Measurements from ENCODE around the gene KLF15.

Gene KLF15

DNA sequence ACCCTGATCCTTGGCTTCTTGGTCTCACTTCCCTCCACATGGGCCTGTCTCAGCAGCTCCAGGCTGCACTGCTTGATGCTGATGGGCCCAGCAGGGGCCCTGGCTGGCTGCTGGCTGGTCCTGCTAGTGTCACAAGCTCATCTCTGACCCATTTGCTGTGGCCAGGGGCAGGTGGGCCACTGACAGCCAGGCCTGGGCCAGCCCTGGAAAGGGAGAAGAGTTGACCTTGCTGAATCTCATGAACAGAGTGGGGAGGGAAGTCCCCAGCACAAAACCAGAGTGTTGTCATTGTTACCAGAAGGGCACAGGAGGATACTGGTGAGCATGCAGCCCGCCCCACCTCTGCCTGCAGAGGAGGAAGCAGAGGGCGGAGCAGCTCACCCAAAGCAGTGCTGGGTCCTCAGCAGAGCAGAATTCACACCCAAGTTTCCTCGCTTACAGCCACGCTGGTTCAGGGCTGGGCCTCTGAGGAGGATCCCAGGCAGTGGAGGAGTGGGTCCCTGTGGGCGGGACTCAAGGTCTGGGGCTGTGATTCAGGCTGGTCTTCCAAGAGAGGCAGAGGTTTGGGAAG lies 7.6 kb upstream of the KLF15 start:
- no peak for TF ChIP-seq TAF1 (IDR thresholded peaks at IDR 0.05; ENCODE audit: low read depth, low read length)
- no peak for DNase-seq (ENCODE audit: insufficient read length, low spot score)
- no peak for FAIRE-seq

DNA sequence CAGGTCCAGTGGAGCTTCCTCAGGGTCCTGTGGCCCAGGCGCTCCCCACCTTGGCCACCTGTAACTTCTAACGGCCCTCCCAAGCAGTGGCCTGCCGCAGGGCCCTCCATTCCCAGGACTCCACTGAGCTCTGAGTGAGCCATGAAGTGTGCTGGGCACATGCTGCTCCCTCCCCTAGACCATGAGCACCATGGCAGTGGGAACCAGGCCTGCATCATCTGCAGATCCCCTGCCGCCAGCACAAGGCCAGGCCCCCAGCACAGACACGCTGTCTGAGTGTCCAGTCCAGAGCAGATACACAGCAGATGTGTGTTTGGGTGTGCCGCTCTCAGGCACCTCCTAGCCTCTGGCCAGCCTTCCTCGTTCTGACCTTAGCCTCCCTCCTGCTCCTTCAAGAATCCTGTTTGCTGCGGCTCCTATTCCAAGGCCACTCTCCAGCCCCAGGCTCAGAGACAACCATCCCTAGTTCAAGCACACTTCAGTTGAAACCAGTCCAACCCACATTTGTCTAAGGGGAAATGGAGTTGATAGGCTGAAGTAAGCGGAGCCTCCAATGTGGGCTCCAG lies 7.0 kb upstream of the KLF15 start:
- TF ChIP-seq POLR2A (IDR thresholded peaks at IDR 0.05; ENCODE audit: low read depth, low read length) (no peak), PAX5 (IDR thresholded peaks at IDR 0.05; ENCODE audit: insufficient read depth, low read length, severe bottlenecking) (no peak), POLR2AphosphoS5 (IDR thresholded peaks at IDR 0.05; ENCODE audit: low read depth, low read length) (no peak), POU2F2 (IDR thresholded peaks at IDR 0.05; ENCODE audit: low read depth, low read length) (no peak), TAF1 (IDR thresholded peaks at IDR 0.05; ENCODE audit: low read depth, low read length) (no peak), SPI1 (IDR thresholded peaks at IDR 0.05; ENCODE audit: low read depth, low read length) (no peak)
- FAIRE-seq (no peak), DNase-seq (ENCODE audit: insufficient read length, low spot score) (no peak)

DNA sequence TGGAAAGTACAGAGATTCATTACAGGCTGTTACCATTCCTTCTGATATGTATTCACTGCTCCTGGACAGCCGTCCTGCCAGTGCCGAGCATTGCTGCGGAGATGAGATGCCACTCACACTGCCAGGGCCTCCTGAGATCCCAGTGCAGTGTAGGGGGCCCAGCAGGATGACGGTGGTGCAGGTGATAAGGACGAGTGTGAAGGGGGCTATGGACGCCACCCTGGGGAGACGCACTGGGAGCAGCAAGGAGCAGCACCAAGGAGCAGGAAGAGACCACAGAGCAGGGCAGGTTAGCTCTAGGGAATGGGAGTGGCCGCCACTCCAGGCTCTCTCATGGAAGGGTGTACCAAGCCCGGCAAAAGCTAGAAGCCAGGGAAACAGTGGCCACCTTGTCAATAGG lies 4.0 kb upstream of the KLF15 start:
- DNase-seq (ENCODE audit: insufficient read length, low spot score) (no peak), FAIRE-seq (no peak)
- TF ChIP-seq TAF1 (IDR thresholded peaks at IDR 0.05; ENCODE audit: low read depth, low read length) (no peak), POLR2A (IDR thresholded peaks at IDR 0.05; ENCODE audit: low read depth, low read length) (no peak), POU2F2 (IDR thresholded peaks at IDR 0.05; ENCODE audit: low read depth, low read length) (no peak), SPI1 (IDR thresholded peaks at IDR 0.05; ENCODE audit: low read depth, low read length) (no peak), POLR2AphosphoS5 (IDR thresholded peaks at IDR 0.05; ENCODE audit: low read depth, low read length) (no peak), PAX5 (IDR thresholded peaks at IDR 0.05; ENCODE audit: insufficient read depth, low read length, severe bottlenecking) (no peak)

DNA sequence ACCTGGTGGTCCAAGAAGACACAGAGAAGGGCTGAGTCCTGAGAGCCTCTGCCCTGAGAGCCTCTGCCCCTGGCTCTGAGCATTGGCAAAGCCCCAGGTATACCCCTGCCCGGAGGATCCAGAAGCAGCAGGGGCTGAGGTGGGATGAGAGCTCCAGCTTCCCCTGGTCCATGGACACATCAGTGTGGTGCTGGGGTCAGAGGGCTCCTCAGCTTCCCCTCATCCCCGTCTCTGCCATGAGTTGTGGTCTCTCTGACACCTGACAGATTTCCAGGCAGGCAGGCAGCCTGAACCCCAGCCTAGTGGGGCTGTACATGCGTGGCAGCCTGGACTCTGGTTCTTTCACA lies 3.5 kb upstream of the KLF15 start:
- DNase-seq (ENCODE audit: insufficient read length, low spot score) (no peak), FAIRE-seq (no peak)
- TF ChIP-seq POU2F2 (IDR thresholded peaks at IDR 0.05; ENCODE audit: low read depth, low read length) (no peak), TAF1 (IDR thresholded peaks at IDR 0.05; ENCODE audit: low read depth, low read length) (no peak), SPI1 (IDR thresholded peaks at IDR 0.05; ENCODE audit: low read depth, low read length) (no peak)

DNA sequence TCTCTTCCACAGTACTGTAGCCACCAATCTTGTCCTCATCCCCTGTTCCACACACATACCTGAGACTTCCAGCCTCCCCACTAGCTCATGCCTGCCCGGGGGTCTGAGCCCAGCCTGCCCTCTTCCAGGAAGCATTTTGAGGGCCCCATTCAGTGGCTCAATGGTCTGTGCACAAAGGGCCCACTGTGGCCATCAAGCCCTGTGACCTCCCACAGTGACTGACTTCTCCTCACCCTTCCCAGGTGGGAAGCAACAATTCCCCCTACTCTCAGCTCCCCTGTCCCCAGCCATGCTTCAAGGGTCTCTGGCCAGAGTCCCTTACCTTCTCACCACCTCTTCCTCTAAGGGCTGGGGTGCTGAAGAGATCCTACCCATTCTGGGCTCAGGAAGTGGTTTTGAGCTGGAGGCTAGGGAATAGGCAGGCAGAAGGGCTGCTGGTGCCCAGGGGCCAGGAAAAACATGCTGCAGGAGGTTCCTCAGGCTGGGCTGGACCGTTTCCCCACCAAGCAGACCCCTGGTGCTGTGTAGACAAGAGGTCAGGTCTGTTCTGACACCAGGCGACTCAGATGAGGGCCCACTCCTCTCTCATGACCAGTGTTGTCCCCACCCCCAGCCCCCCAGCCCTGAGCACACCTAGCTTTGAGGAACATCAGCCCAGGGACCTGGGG lies 3.0 kb upstream of the KLF15 start:
- DNase-seq (ENCODE audit: insufficient read length, low spot score): no peak
- TF ChIP-seq POLR2AphosphoS5 (IDR thresholded peaks at IDR 0.05; ENCODE audit: low read depth, low read length) (no peak), POU2F2 (IDR thresholded peaks at IDR 0.05; ENCODE audit: low read depth, low read length) (no peak), TAF1 (IDR thresholded peaks at IDR 0.05; ENCODE audit: low read depth, low read length) (no peak), PAX5 (IDR thresholded peaks at IDR 0.05; ENCODE audit: insufficient read depth, low read length, severe bottlenecking) (no peak), SPI1 (IDR thresholded peaks at IDR 0.05; ENCODE audit: low read depth, low read length) (no peak), POLR2A (IDR thresholded peaks at IDR 0.05; ENCODE audit: low read depth, low read length) (no peak)
- FAIRE-seq: no peak

DNA sequence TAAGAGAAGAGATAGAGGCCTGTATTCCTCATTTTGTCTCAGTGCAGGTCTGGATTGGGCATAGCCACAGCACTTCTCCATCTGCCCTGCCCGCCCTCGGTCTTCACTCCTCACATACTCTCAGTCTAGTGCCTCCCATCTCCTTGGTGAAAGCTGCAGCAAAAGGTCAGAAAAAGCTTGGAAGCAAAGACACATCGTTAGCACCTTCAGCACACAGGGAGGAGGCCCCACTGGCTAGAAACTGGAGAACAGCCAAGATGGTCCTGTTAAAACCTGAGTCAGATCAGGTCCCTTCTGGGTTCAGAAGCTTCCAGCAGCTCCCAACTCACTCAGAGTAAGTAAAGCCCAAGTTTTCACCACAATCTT lies 1.6 kb upstream of the KLF15 start:
- no peak for TF ChIP-seq SPI1 (IDR thresholded peaks at IDR 0.05; ENCODE audit: low read depth, low read length)
- TF ChIP-seq TAF1 (IDR thresholded peaks at IDR 0.05; ENCODE audit: low read depth, low read length): no peak
- no peak for TF ChIP-seq POLR2A (IDR thresholded peaks at IDR 0.05; ENCODE audit: low read depth, low read length)
- no peak for TF ChIP-seq POLR2AphosphoS5 (IDR thresholded peaks at IDR 0.05; ENCODE audit: low read depth, low read length)
- no peak for TF ChIP-seq POU2F2 (IDR thresholded peaks at IDR 0.05; ENCODE audit: low read depth, low read length)
- TF ChIP-seq PAX5 (IDR thresholded peaks at IDR 0.05; ENCODE audit: insufficient read depth, low read length, severe bottlenecking): no peak
- FAIRE-seq (no peak), DNase-seq (ENCODE audit: insufficient read length, low spot score) (no peak)

DNA sequence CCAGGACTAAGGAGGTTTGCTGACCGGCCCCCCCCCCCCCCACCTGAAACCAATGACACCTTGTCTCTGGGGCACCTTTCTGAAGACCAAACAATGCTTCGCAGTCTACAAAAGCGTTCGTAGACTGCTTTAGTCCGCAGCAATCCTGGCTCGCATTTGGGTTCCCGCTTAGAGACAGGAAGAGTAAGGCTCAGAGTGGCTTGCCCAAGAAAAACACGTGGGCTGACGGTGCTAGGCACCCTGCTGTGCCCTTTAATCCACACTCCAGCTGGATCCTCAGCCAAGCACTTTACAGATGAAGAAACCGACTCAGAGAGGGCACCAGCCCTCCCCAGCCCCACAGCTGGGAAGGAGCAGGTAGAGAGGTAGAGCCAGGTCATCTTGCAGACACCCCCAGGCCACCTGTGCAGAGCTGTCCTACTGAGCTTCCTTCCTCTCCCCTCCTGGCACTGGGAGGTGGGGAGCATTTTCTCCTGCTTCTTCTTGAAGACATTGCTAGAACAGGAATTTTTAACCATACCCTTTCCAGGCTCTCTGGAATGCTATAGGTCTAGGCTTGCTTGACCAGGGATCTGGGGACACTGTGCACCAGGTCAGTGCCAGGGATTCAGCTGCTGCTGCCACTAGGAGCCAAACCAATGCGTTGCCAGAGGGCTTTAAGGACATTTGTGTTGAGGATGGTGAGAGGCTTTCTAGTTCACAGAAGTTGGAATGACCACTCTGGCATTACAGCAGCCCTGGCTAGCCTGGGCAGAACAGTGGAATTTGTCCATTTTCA lies 1.0 kb upstream of the KLF15 start:
- DNase-seq (ENCODE audit: insufficient read length, low spot score): no peak

DNA sequence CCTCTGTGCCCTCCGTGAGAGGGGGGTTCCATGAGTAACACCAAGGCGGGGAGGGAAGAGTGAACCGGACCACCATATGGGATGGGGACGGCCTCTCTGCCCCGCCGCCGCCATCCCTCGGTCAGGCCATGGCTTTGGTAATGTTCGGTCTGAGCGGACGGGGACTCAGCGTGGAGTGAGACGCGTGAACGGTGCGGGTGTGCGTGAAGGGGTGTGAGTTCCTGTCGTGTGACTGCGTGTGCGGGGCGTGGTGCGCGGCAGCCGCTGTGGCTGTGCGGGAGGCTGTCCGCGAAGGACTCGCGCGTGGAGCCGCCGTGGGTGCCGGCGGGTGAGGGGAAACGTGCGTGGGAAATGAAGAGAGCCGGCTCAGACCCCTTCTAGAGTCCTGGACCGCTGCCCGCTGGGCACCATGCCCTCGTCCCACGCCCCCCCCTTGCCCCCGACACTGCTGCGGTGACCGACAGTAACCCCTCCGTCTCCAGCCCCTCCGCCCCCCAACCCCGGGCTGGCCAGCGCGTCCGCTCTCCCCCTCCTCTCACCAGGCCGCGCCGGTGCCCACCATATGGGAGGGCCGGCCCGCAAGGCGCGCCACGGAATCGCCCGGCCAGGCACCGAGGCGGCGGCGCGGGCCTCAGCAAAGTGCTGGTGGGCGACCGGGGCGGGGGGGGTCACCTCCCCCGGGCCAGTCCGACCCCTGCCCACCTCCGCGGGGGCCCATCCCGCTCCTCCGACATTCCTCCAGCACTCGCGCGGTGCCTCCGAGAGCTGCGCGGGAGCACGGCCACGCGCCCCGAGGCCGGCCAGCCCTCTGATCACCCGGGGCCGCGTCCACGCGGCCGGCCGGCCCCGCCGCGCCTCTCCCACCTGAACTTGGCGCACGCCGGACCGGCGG lies 589 bp downstream of the KLF15 start:
- TF ChIP-seq POU2F2 (IDR thresholded peaks at IDR 0.05; ENCODE audit: low read depth, low read length) (no peak), TAF1 (IDR thresholded peaks at IDR 0.05; ENCODE audit: low read depth, low read length) (no peak), POLR2AphosphoS5 (IDR thresholded peaks at IDR 0.05; ENCODE audit: low read depth, low read length) (no peak), PAX5 (IDR thresholded peaks at IDR 0.05; ENCODE audit: insufficient read depth, low read length, severe bottlenecking) (no peak), POLR2A (IDR thresholded peaks at IDR 0.05; ENCODE audit: low read depth, low read length) (no peak), SPI1 (IDR thresholded peaks at IDR 0.05; ENCODE audit: low read depth, low read length) (no peak)
- no peak for FAIRE-seq
- DNase-seq (ENCODE audit: insufficient read length, low spot score): peak; percentile 38

More for the DNA sequence above, 1.0 kb upstream of the KLF15 start:
- TF ChIP-seq POLR2A (IDR thresholded peaks at IDR 0.05; ENCODE audit: low read depth, low read length) (no peak), POU2F2 (IDR thresholded peaks at IDR 0.05; ENCODE audit: low read depth, low read length) (no peak), SPI1 (IDR thresholded peaks at IDR 0.05; ENCODE audit: low read depth, low read length) (no peak), POLR2AphosphoS5 (IDR thresholded peaks at IDR 0.05; ENCODE audit: low read depth, low read length) (no peak), TAF1 (IDR thresholded peaks at IDR 0.05; ENCODE audit: low read depth, low read length) (no peak), PAX5 (IDR thresholded peaks at IDR 0.05; ENCODE audit: insufficient read depth, low read length, severe bottlenecking) (no peak)
- FAIRE-seq: no peak
